Hematopoietic multipotent progenitor cell treated with erythropoietin and hydrocortisone succinate and interleukin-3 and kit ligand, for 8 days (in vitro differentiated cells): ENCODE results near the gene HAS3.
"Not testable (repeated sequence)": the region's sequence is repeated elsewhere in the genome, so short reads cannot be mapped to it uniquely, and the experiment has no call there.

Experiments
- DNase-seq: peaks from one replicate; pipeline ENCODE4 v3.0.0-alpha.2; 2015

HAS3 gene

DNA sequence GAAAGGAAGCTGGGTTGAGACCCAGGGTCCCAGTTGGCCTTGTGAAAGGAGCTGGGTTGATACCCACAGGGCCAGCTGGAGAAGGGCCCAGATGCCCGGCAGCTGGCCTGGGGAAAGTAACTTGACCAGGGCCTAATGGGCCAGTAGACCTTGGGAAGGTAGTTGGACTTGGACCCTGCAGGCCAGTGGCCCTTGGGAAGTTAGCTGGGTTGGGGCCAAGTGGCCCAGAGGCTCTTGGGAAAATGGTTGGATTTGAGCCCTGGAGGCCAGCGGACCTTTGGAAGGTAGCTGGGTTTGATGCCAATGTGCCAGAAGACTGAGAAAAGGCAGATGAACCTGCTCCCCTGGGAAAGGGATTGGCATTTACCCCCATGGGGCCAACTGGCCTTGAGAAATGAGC is 13.5 kb downstream of the HAS3 start:
- no peak for DNase-seq

DNA sequence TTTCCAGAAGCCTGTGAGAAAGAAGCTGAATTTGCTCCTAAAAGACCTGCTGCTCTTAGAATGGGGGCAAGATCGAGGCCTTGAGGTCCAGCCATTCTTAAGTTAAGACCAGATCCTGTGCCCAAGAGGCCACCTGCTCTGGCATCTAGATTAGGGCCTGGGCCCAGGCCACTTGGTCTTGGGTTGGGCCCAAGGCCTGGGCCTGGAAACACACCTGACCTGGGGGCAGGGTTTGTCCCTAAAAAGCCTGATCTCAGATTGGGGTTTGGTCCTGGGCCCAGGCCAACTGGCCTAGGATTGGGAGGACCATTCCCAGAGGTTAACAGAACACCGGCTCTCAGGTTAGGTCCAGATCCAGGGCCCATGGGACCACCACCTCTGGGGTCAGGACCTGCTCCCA is 14.1 kb downstream of the HAS3 start:
- DNase-seq, result no peak

- no peak for DNase-seq
These were observed 14.7 kb downstream of the HAS3 start for GRCh38 chr16:69120096-69120664.

DNA sequence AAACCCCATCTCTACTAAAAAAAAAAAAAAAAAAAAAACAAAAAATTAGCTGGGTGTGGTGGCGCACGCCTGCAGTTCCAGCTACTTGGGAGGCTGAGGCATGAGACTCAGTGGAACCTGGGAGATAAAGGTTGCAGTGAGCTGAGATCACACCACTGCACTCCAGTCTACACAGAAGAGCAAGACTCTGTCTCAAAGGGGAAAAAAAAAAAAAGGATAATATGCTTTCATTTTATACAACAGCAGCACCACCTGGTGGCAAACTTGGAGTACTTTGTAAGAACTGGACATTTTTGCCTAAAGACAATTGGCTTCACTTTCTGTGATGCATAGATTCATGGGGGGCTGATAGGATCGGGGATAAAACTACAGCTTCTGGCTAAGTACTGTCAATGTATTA is 18.5 kb downstream of the HAS3 start:
- peak; percentile 91 for DNase-seq

GRCh38 chr16:69124406-69124805 is 19.0 kb downstream of the HAS3 start:
- DNase-seq, result not testable (repeated sequence)

- not testable (repeated sequence) for DNase-seq
These were observed 19.5 kb downstream of the HAS3 start for GRCh38 chr16:69124961-69125360.

DNA sequence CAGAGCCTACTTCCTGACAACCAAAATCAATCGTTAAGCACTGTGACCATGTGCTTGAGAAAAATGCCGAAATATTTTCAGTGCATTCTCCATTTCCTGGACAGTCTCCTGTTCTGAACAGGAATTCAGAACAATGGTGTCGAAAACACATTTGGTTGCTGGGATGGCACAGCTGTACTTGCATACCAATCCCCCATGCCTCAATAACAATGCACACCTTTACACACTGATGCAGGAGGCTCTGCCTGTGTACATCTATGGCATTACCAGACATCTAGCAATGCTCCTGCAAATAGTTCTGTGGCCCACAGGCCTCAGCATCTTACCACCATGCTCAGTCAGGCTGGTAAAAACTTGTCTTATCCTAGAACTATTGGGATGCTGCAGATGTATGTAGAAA is 20.8 kb downstream of the HAS3 start:
- no peak for DNase-seq

DNA sequence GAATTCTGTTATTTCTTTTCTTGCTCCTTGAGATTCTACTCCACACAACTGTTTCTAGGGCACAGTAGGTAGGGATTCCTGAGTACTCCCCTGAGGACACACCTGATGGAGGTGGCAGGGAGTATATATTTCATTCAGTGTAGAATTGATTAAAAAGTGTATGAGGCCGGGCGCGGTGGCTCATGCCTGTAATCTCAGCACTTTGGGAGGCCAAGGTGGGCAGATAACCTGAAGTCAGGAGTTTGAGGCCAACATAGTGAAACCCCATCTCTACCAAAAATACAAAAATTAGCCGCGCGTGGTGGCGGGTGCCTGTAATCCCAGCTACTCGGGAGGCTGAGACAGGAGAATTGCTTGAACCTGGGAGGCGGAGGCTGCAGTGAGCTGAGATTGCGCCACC is 21.3 kb downstream of the HAS3 start:
- not testable (repeated sequence) for DNase-seq

DNA sequence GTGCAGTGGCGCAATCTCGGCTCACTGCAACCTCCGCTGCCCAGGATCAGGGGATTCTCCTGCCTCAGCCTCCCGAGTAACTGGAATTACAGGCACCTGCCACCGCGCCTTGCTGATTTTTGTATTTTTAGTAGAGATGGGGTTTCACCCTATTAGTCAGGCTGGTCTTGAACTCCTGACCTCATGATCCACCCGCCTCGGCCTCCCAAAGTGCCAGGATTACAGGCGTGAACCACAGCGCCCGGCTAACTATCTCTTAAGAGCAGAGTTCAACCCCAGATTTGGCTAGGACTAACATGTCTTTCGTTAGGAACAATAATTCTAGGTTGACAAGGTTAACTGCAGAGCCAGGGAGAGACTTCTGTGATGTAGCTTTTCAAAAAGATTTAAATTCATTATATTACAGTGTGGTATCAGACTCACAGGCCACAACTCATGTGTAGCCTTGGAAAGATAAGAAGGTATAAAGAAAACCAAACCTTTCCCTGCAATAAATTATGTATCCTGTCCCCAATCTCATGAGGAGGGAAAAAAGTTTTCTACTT is 22.6 kb downstream of the HAS3 start:
- no peak for DNase-seq

- no peak for DNase-seq
These were observed 25.0 kb downstream of the HAS3 start for GRCh38 chr16:69130461-69130860.

DNA sequence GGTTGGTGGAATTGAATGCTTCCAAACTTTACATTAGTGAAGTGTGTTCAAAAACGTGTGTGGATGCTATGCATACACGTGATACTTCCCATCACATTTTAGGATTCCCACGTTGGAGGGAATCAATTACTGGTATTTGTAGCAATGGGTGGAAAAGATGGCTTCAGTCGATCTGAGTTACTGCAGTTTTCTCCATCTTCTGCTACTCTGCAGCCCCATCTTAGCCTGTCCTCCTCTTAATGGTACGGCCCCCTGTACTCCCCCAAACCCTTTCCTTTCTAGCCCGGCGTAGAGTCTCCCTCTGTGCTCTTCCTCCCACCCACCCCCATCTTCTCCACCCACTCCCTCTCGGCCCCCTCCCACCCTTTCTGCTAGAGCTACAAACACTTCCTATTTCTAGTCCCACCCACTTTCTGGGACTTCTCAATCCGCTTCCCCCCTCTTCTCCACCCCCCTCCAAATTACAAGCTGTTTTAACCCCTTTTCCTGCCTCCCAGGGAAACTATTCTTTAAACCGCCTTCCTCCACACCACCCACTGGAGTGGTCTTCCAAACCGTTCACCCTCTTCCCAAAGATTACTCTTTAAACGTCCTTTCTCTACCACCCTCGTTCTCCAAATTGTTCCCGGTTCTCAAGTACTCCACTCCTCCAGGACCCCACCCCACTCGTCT is 25.9 kb downstream of the HAS3 start:
- peak; percentile 31 for DNase-seq

GRCh38 chr16:69131839-69132423 is 26.5 kb downstream of the HAS3 start:
- DNase-seq, result peak; percentile 82

DNA sequence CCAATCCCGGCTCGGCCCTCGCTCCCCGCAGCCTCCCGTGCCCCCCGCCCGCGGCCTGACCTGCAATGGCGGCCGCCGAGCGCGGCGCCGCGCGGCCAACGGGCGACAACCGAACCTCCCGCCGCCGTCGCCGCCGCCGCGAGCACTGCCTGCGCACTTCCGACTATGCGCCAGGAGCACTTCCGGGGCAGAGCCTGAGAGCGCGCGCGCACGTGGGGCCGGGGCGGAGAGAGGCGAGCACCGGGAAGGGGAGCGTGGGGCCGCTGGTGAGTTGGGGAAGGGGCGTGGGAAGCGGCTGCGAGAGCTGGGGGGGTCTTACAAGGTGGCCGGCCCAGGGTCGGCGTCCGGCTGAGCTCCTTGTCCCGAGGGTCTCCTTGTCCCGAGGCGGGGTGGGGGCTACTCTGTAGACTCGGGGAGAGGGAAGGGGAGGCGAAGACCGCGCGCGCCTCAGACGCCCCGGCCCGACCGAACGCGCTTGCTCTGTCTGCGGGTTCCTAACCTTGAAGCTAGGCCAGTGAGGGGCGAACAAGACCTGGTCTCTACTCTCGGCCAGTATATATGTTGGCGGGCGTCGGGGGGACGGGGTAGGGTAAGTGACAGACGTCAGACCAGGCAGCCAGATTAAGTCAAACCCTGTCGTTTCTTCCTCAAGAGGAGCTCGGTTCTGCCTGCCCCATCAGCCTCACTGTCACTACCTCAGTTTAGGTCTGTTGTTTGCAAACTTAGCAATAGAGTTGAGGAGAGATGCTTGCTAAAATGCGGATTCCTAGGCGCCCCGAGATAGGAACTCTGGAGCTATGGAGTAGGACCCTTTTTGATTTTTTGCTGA is 27.2 kb downstream of the HAS3 start, which contains the start of the genes CHTF8 and UTP4:
Gene CHTF8 (minus strand): TSS at position 165 of the 829 bp plus-strand sequence. CDS start 11,130 bp downstream, outside the sequence.
Gene UTP4 (plus strand): TSS at position 226 of the 829 bp plus-strand sequence. CDS start 811 bp downstream, outside the sequence.
- peak; percentile 84 for DNase-seq

- peak; percentile 18 for DNase-seq
These were observed 28.0 kb downstream of the HAS3 start for GRCh38 chr16:69133373-69133954.

- no peak for DNase-seq
These were observed 33.2 kb downstream of the HAS3 start for GRCh38 chr16:69138608-69139007.

DNA sequence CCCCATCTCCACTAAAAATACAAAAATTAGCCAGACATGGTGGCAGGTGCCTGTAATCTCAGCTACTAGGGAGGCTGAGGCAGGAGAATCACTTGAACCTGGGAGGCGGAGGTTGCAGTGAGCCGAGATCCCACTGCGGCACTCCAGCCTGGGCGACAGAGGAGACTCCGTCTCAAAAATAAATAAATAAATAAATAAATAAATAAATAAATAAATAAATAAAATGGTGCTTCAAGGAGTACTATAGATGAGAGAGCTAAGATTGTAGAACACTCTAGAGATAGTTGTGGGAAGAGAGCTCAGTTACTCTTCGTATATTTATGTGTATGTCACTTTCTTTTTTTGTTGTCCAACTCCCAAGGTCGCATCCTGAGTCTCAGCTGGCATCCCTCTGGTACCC is 34.0 kb downstream of the HAS3 start:
- not testable (repeated sequence) for DNase-seq

DNA sequence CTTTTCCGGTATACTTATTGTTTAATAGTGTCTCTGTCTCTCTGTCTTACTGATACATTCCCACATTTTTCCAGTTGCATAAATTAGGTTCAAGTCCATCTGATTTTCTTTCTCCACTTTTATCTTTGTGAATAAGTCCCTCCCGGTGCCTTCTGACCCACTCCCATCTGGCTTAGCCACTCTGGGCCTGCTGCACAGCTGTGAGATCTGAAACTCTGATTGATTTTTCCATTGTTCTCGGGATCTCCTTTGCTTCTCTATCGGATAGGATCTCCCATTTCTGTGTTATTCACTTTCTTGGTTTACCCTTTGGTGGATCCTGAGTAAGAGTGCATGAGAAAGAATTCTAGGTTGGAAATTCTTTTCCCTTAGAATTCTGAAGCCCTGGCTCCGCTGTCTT is 35.6 kb downstream of the HAS3 start:
- DNase-seq, result no peak

GRCh38 chr16:69141936-69142335 is 36.5 kb downstream of the HAS3 start:
- DNase-seq, result no peak

DNA sequence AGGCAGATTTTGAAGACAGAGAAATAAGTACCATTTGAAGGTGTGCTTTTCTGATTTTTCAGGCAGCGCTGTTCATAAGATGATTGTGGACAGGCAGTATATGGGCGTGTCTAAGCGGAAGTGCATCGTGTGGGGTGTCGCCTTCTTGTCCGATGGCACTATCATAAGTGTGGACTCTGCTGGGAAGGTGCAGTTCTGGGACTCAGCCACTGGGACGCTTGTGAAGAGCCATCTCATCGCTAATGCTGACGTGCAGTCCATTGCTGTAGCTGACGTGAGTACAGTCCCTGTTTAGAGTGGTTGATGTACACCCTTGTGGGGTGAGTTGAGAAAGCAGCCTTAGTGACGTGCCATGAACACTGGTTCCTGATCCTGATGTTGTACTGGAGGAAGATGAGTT is 37.7 kb downstream of the HAS3 start:
- peak; percentile 56 for DNase-seq

DNA sequence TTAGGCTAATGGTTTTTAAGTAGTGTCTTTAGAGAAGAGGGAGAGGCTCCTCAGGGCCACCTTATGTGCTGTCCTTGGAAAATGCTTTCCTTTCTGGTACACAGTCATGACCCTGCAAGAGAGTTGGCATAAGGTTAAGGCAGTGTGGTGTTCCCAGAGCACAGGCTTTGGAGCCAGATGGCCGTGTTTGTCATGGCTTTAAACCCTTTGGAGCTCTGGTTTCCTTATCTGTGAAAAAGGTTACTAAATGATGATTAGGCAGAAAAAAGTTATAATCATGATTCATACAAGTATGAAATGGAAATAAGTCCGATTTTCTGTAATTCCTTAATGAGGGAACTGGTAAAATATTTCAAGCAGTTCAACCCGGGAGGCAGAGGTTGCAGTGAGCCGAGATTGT is 40.2 kb downstream of the HAS3 start:
- DNase-seq, result no peak

- not testable (repeated sequence) for DNase-seq
These were observed 44.2 kb downstream of the HAS3 start for GRCh38 chr16:69149621-69150020.

GRCh38 chr16:69150146-69150865 is 44.9 kb downstream of the HAS3 start:
- peak; percentile 74 for DNase-seq
